Fibroblast of lung (primary cell): ENCODE measurements around the gene GRIK2. TPM values are rescaled to one million over a fixed set of nuclear protein-coding genes. Genes with fewer than 3 reads are reported as not detected.

Experiments used
- DNase-seq, 2 donors: peaks; one replicate each; pipeline versions ENCODE4 v3.0.0 to v3.0.0-alpha.2; 2010; ENCODE audit warnings: low read depth in 2 of 2
- H2AFZ ChIP-seq: 2 replicates; pipeline ENCODE4 v1.5.1; 2012; ENCODE audit warnings: low read length, control low read depth, inconsistent platforms
- H3K27ac ChIP-seq: 2 replicates; pipeline ENCODE4 v1.5.1; 2011; ENCODE audit warnings: low read length, control low read depth; ENCODE audit not compliant: insufficient read depth
- H3K27me3 ChIP-seq: 2 replicates; pipeline ENCODE4 v1.5.1; 2011; ENCODE audit warnings: mild to moderate bottlenecking, low read length; ENCODE audit not compliant: control insufficient read depth, insufficient read depth
- H3K36me3 ChIP-seq: 2 replicates; pipeline ENCODE4 v1.5.1; 2011; ENCODE audit warnings: low read length; ENCODE audit not compliant: control insufficient read depth, insufficient read depth
- H3K4me1 ChIP-seq: 2 replicates; pipeline ENCODE4 v1.5.1; 2011; ENCODE audit warnings: low read length; ENCODE audit not compliant: control insufficient read depth, insufficient read depth; ENCODE audit errors: extremely low read depth
- H3K4me2 ChIP-seq: 2 replicates; pipeline ENCODE4 v1.5.1; 2011; ENCODE audit warnings: low read length, control low read depth; ENCODE audit not compliant: insufficient read depth; ENCODE audit errors: extremely low read depth
- H3K4me3 ChIP-seq, 4 experiments: fragments of 200-600 bp in 1 of 4; sonication (generic) in 1 of 4; replicated peaks in 1 of 4; 2 replicates each; pipeline ENCODE4 v1.5.1; 2011 to 2016; ENCODE audit warnings: low read length in 4 of 4, low read depth in 3 of 4, mild to moderate bottlenecking in 3 of 4, control low read depth in 2 of 4, inconsistent platforms in 1 of 4, mixed read lengths in 1 of 4; ENCODE audit not compliant: insufficient read depth in 1 of 4; ENCODE audit errors: control extremely low read depth in 1 of 4
- H3K79me2 ChIP-seq: 2 replicates; pipeline ENCODE4 v1.5.1; 2012; ENCODE audit warnings: mild to moderate bottlenecking, low read length, inconsistent platforms; ENCODE audit not compliant: control insufficient read depth, insufficient read depth
- H3K9ac ChIP-seq: 2 replicates; pipeline ENCODE4 v1.5.1; 2011; ENCODE audit warnings: mild to moderate bottlenecking, low read length, control low read depth; ENCODE audit not compliant: insufficient read depth
- H3K9me3 ChIP-seq: 2 replicates; pipeline ENCODE4 v1.5.1; 2012; ENCODE audit warnings: low read depth, low read length; ENCODE audit not compliant: control insufficient read depth, insufficient read depth
- H4K20me1 ChIP-seq: 2 replicates; pipeline ENCODE4 v1.5.1; 2011; ENCODE audit warnings: low read length; ENCODE audit not compliant: control insufficient read depth, insufficient read depth; ENCODE audit errors: extremely low read depth
- EZH2 ChIP-seq: IDR thresholded peaks from 2 replicates; pipeline ENCODE4 v1.5.1; 2012; ENCODE audit warnings: low read length, control low read depth, mild to moderate bottlenecking; ENCODE audit errors: missing control alignments
- polyA plus RNA-seq, 2 donors: library from polyadenylated mRNA; depleted of rRNA in 1 of 2; stranded (reverse) in 1 of 2; unstranded in 1 of 2; fragments of >200 nt; gene quantifications; 2 replicates each; pipeline ENCODE4 v1.2.1, GENCODE V29; 2011 to 2012; ENCODE audit warnings: missing spikeins in 1 of 2
- total RNA-seq: library from RNA; depleted of rRNA; stranded (reverse); fragments of >200 nt; gene quantifications from 2 replicates; pipeline ENCODE4 v1.2.1, GENCODE V29; 2014
- TF ChIP-seq, protein P1 (sequence below), 2 donors: IDR thresholded peaks in 1 of 2; conservative IDR thresholded peaks in 1 of 2; 1 replicate in 1 of 2; 2 replicates in 1 of 2; pipeline ENCODE4 v1.5.1; 2011 to 2012; ENCODE audit warnings: low read length in 2 of 2, control low read depth in 1 of 2, inconsistent platforms in 1 of 2, low read depth in 1 of 2, mild to moderate bottlenecking in 1 of 2

GRIK2 gene
- total and polyA plus RNA-seq, 2 donors (not counting 1 experiment from before 2014, with no cell fraction given) = 0.33 to 0.40 TPM

DNA sequence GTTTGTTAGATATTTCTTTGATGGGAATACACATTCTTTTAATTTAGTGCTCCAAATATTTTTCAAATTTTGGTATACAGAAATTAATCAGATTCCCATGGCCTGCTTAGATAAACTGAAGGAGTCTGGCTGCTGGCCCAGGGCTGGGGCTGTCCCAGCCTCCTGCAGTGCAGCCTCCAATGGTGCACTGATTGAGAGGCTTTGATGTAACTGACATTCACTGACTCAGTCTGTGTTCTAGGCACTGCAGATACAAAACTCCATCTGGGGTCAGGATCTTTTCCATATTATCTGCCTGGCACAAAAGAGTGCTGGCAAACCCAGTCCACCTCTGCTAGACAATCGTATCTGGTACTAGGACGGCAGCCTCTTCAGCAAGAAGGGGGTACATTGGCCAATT lies 64.8 kb downstream of the GRIK2 start:
- H3K9me3 ChIP-seq = no peaks in the 10 kb centered on the region
- no peaks in the 10 kb centered on the region for H3K36me3 ChIP-seq
- DNase-seq = peak in 1 of 2 donors; percentile 11
- TF ChIP-seq EZH2 = no peak
- TF ChIP-seq, protein P1, sequence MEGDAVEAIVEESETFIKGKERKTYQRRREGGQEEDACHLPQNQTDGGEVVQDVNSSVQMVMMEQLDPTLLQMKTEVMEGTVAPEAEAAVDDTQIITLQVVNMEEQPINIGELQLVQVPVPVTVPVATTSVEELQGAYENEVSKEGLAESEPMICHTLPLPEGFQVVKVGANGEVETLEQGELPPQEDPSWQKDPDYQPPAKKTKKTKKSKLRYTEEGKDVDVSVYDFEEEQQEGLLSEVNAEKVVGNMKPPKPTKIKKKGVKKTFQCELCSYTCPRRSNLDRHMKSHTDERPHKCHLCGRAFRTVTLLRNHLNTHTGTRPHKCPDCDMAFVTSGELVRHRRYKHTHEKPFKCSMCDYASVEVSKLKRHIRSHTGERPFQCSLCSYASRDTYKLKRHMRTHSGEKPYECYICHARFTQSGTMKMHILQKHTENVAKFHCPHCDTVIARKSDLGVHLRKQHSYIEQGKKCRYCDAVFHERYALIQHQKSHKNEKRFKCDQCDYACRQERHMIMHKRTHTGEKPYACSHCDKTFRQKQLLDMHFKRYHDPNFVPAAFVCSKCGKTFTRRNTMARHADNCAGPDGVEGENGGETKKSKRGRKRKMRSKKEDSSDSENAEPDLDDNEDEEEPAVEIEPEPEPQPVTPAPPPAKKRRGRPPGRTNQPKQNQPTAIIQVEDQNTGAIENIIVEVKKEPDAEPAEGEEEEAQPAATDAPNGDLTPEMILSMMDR (conservative IDR thresholded peaks at IDR 0.05 in 1 of 2, IDR thresholded peaks at IDR 0.05 in 1 of 2; ENCODE audit: low read depth in 1 of 2, low read length in 2 of 2) = no peak
- H3K79me2 ChIP-seq = no peaks in the 10 kb centered on the region
- no peak overlapping the region for H3K4me2 ChIP-seq
- no peak overlapping the region for H2AFZ ChIP-seq
- H4K20me1 ChIP-seq = no peaks in the 10 kb centered on the region
- H3K4me3 ChIP-seq = no peak overlapping the region
- no peak overlapping the region for H3K9ac ChIP-seq
- H3K27ac ChIP-seq = no peak overlapping the region
- H3K4me1 ChIP-seq = no peaks in the 10 kb centered on the region
- no peaks in the 10 kb centered on the region for H3K27me3 ChIP-seq

DNA sequence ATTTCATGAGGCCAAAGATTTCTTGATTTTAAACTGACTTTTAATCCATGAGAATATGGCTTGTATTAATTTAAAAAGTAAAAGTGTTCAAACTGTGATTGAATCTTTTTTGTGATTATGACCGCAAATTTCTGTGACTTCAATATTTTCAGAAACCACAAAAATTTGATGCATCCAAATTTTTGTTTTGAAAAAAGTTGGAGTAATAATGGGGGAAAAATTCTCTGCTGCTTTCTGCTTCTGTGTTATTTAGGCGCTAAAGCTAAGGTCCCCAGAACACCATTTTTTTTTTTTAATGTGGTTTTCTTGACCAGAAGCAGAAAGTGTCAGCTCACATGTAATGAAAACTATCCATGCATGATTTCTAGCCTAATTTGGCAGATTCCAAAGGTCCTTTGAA lies 65.3 kb downstream of the GRIK2 start:
- no peaks in the 10 kb centered on the region for H3K27me3 ChIP-seq
- no peak for DNase-seq
- no peaks in the 10 kb centered on the region for H4K20me1 ChIP-seq
- no peak overlapping the region for H3K9ac ChIP-seq
- H3K4me1 ChIP-seq = no peaks in the 10 kb centered on the region
- no peaks in the 10 kb centered on the region for H3K79me2 ChIP-seq
- H3K9me3 ChIP-seq = no peaks in the 10 kb centered on the region
- H3K36me3 ChIP-seq = no peaks in the 10 kb centered on the region
- TF ChIP-seq, protein P1 (conservative IDR thresholded peaks at IDR 0.05 in 1 of 2, IDR thresholded peaks at IDR 0.05 in 1 of 2; ENCODE audit: low read depth in 1 of 2, low read length in 2 of 2) = no peak
- no peak for TF ChIP-seq EZH2
- H2AFZ ChIP-seq = no peak overlapping the region
- no peak overlapping the region for H3K4me2 ChIP-seq
- H3K27ac ChIP-seq = no peak overlapping the region
- no peak overlapping the region for H3K4me3 ChIP-seq

DNA sequence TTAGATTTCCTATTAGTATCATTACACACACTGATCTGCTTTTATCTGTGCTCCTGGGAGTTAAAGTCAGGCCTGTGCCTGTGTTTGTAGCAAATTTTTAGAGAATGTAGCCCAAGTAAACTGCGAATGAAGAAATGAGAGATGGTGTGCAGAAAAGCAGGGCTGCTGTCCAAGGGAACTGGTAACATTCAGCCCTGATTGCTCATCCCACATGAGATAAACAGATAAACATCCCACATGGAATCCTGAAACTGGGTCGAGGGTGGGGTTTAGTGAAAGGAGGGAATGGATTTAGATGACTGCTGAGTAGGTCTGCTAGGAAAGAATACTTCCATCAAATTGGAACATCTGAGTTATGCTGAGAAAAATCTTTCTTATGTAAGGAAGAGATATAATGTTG lies 69.1 kb downstream of the GRIK2 start:
- H3K79me2 ChIP-seq = no peaks in the 10 kb centered on the region
- no peak overlapping the region for H3K9ac ChIP-seq
- no peak overlapping the region for H3K27ac ChIP-seq
- H3K36me3 ChIP-seq = no peaks in the 10 kb centered on the region
- TF ChIP-seq EZH2 = no peak
- TF ChIP-seq, protein P1 (conservative IDR thresholded peaks at IDR 0.05 in 1 of 2, IDR thresholded peaks at IDR 0.05 in 1 of 2; ENCODE audit: low read depth in 1 of 2, low read length in 2 of 2) = no peak
- H4K20me1 ChIP-seq = no peaks in the 10 kb centered on the region
- peak in 1 of 2 donors; percentile 19 for DNase-seq
- H3K4me2 ChIP-seq = no peak overlapping the region
- no peak overlapping the region for H2AFZ ChIP-seq
- no peaks in the 10 kb centered on the region for H3K4me1 ChIP-seq
- H3K4me3 ChIP-seq = no peak overlapping the region
- no peaks in the 10 kb centered on the region for H3K9me3 ChIP-seq
- no peaks in the 10 kb centered on the region for H3K27me3 ChIP-seq
